G401 (cell line): Measurements from ENCODE around the gene PLSCR2. TPM values are rescaled to one million over a fixed set of nuclear protein-coding genes. Genes with fewer than 3 reads are reported as not detected.

Experiments used
- total RNA-seq: library from RNA; depleted of rRNA; stranded (reverse); fragments of >200 nt; shearing (Covaris generic); gene quantifications from 2 replicates; pipeline ENCODE4 v1.2.3, GENCODE V29; 2014; rRNA removed

PLSCR2 gene
- total RNA-seq, 1 experiment from 2014 or later, result not detected

Other genes starting within 250 kb of the PLSCR2 start
- not detected in 2 replicates for gene PLSCR4, start 218.5 kb downstream of the PLSCR2 start, total RNA-seq
- gene PLSCR1, start 75.0 kb upstream of the PLSCR2 start, total RNA-seq, result not detected in 2 replicates
- gene PLSCR5, start 135.8 kb upstream of the PLSCR2 start, total RNA-seq, result not detected in 2 replicates